Mesothelial cell of epicardium (in vitro differentiated cells): ENCODE results near the gene SLIT2. TPM values are rescaled to one million over a fixed set of nuclear protein-coding genes. Genes with fewer than 3 reads are reported as not detected.

Experiments
- DNase-seq, 2 experiments: peaks; one replicate each; pipeline ENCODE4 v3.0.0; 2021; ENCODE audit warnings: low spot score in 2 of 2; ENCODE audit not compliant: unreplicated experiment in 2 of 2
- H3K27ac Mint-ChIP-seq: 2 replicates; pipeline ENCODE4 v1.8.0; 2021; ENCODE audit warnings: mixed read lengths
- H3K27me3 Mint-ChIP-seq: 2 replicates; pipeline ENCODE4 v1.8.0; 2021; ENCODE audit warnings: low read depth, mixed read lengths
- H3K36me3 Mint-ChIP-seq: 2 replicates; pipeline ENCODE4 v1.8.0; 2021; ENCODE audit warnings: mixed read lengths
- H3K4me1 Mint-ChIP-seq: 2 replicates; pipeline ENCODE4 v1.8.0; 2021; ENCODE audit warnings: mixed read lengths
- H3K4me3 Mint-ChIP-seq: 2 replicates; pipeline ENCODE4 v1.8.0; 2021; ENCODE audit warnings: mild to moderate bottlenecking, moderate library complexity, mixed read lengths
- H3K9me3 Mint-ChIP-seq: 2 replicates; pipeline ENCODE4 v1.8.0; 2021; ENCODE audit warnings: mixed read lengths
- CTCF ChIP-seq: fragments of 200-600 bp; sonication (generic); IDR thresholded peaks from one replicate; pipeline ENCODE4 v1.5.0; 2021; ENCODE audit warnings: antibody characterized with exemption; ENCODE audit not compliant: unreplicated experiment
- total RNA-seq: library from RNA; stranded (reverse); gene quantifications from 3 replicates; pipeline ENCODE4 v1.2.1, GENCODE V29; 2021

Gene SLIT2
- total RNA-seq, 1 donor from 2014 or later = 168 TPM

DNA sequence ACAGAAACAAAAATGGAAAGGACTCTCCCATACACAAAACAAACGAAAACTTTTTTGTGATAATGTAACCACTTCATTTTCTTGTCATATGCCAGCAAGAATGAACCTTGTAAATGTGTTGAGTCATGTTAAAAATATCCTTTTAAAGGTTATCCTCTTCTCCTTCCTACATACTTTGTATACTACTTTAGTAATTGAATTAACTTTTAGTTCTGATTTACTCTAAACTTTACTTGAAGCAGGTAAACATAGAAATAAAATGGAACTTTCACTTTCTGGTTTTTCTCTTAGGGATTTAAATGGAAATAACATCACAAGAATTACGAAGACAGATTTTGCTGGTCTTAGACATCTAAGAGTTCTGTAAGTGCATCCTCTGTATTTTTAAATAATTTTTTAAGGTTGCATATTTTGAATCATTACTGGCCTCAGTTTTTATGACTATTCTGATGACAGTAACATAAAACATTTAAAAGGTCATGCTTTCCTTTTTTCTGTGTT lies 4.7 kb downstream of the SLIT2 start:
- H3K4me1 Mint-ChIP-seq = peaks cover 49% of the 10 kb centered on the region
- peak overlapping the region; percentile 97 for H3K4me3 Mint-ChIP-seq
- peaks cover 25% of the 10 kb centered on the region for H3K27me3 Mint-ChIP-seq
- H3K36me3 Mint-ChIP-seq = peaks cover 5% of the 10 kb centered on the region
- no peak for DNase-seq
- H3K9me3 Mint-ChIP-seq = no peaks in the 10 kb centered on the region
- H3K27ac Mint-ChIP-seq = peak overlapping the region; percentile 73
- TF ChIP-seq CTCF = no peak

GRCh38 chr4:20259707-20260106 lies 8.0 kb downstream of the SLIT2 start:
- H3K27me3 Mint-ChIP-seq = peaks cover 10% of the 10 kb centered on the region
- no peak overlapping the region for H3K4me3 Mint-ChIP-seq
- peaks cover 16% of the 10 kb centered on the region for H3K36me3 Mint-ChIP-seq
- no peak for TF ChIP-seq CTCF
- H3K27ac Mint-ChIP-seq = no peak overlapping the region
- peaks cover 52% of the 10 kb centered on the region for H3K4me1 Mint-ChIP-seq
- H3K9me3 Mint-ChIP-seq = no peaks in the 10 kb centered on the region
- DNase-seq = no peak

DNA sequence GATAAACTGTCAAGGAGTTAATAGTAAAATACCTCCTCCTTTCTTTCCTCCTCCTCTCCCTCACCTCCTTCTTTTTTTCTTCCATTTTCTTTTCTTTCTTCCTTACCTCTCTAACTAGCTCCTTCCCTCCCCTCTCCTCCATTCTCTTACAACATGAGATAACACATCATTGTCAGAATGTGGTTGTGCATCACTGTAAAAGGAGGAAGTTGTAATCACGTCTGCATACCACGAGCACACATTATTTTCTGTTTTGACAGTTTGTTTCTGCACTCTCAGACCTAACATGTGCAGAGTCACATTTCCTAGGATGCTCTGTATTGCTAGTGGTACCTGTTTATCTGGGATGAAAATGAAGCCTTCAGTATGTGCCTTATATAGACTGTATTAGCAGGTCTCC lies 9.1 kb downstream of the SLIT2 start:
- H3K27ac Mint-ChIP-seq = no peak overlapping the region
- H3K4me3 Mint-ChIP-seq = no peak overlapping the region
- H3K4me1 Mint-ChIP-seq = peaks cover 47% of the 10 kb centered on the region
- no peak for TF ChIP-seq CTCF
- peaks cover 15% of the 10 kb centered on the region for H3K36me3 Mint-ChIP-seq
- H3K27me3 Mint-ChIP-seq = peaks cover under 1% of the 10 kb centered on the region
- no peak for DNase-seq
- no peaks in the 10 kb centered on the region for H3K9me3 Mint-ChIP-seq

DNA sequence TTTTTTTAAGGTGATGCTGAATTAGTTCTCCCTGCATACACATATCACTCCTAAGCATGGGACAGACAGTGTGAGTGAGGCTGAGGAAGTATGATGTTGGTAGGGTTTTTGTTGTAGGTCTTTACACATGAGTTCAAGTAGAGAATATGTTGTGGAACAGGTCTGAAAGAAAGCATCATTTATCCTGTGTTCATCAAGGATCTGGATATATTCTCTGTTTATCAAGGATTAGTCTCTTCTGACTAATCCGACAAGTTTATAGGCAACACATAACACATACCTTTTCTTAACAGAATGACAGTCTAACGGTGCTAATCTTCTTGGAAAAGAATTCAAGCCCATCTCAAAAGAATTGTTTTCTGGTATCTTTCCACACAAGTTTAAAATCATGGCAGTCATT lies 10.5 kb downstream of the SLIT2 start:
- H3K36me3 Mint-ChIP-seq = peaks cover 19% of the 10 kb centered on the region
- DNase-seq = no peak
- no peak overlapping the region for H3K4me3 Mint-ChIP-seq
- no peaks in the 10 kb centered on the region for H3K27me3 Mint-ChIP-seq
- H3K27ac Mint-ChIP-seq = no peak overlapping the region
- peaks cover 44% of the 10 kb centered on the region for H3K4me1 Mint-ChIP-seq
- TF ChIP-seq CTCF = no peak
- H3K9me3 Mint-ChIP-seq = no peaks in the 10 kb centered on the region

- no peaks in the 10 kb centered on the region for H3K9me3 Mint-ChIP-seq
- TF ChIP-seq CTCF = no peak
- peaks cover 20% of the 10 kb centered on the region for H3K36me3 Mint-ChIP-seq
- no peaks in the 10 kb centered on the region for H3K27me3 Mint-ChIP-seq
- H3K4me1 Mint-ChIP-seq = peaks cover 33% of the 10 kb centered on the region
- no peak overlapping the region for H3K4me3 Mint-ChIP-seq
- DNase-seq = no peak
- H3K27ac Mint-ChIP-seq = no peak overlapping the region
Measured at GRCh38 chr4:20264688-20265087, 13.0 kb downstream of the SLIT2 start.

DNA sequence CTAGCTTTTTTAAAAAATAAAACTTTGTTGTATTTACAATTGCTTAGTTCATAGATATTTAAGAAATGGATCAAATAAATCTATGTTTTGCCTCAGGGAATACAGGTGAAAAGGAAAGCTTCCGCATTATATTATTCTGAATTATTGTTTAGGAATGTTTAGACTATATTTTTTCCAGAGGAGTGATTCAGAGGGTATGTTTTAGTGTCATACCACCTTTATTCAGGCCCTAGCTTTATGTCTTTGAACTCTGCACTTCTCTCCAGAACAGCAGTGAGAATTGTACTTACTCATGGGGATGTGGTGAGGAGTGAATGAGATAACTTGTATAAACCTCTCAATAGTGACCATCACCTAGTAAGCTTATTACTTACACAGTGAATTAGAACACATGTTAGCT lies 14.0 kb downstream of the SLIT2 start:
- H3K4me3 Mint-ChIP-seq = no peak overlapping the region
- no peak for TF ChIP-seq CTCF
- DNase-seq = no peak
- H3K9me3 Mint-ChIP-seq = no peaks in the 10 kb centered on the region
- H3K4me1 Mint-ChIP-seq = peaks cover 30% of the 10 kb centered on the region
- no peaks in the 10 kb centered on the region for H3K27me3 Mint-ChIP-seq
- no peak overlapping the region for H3K27ac Mint-ChIP-seq
- peaks cover 20% of the 10 kb centered on the region for H3K36me3 Mint-ChIP-seq
